H1 (cell line): Measurements from ENCODE around the gene DNAL1. TPM values are rescaled to one million over a fixed set of nuclear protein-coding genes. Genes with fewer than 3 reads are reported as not detected.
A peak's percentile ranks its signal among the peaks of the same experiment; 100 is the strongest.

Source experiments
- CTCF ChIA-PET: fragments of 300-600 bp; sonication (Branson Sonifier 250); formaldehyde crosslinking; loops from one replicate; lab custom pipeline; 2021; ENCODE audit not compliant: partially characterized antibody; lab: Charles Lee
- POLR2A ChIA-PET: fragments of 300-600 bp; sonication (Branson Sonifier 250); formaldehyde crosslinking; loops from one replicate; lab custom pipeline; 2021; ENCODE audit warnings: inconsistent platforms; ENCODE audit not compliant: partially characterized antibody; lab: Charles Lee
- DNase-seq, 2 experiments: peaks; one replicate each; pipeline versions ENCODE4 v3.0.0 to v3.0.0-alpha.2; 2010 to 2022; ENCODE audit warnings: low spot score in 2 of 2, low read depth in 1 of 2, mixed read lengths in 1 of 2
- FAIRE-seq: peaks from 2 replicates; lab custom pipeline; 2011; peaks lifted over from hg19 to GRCh38; lab: Jason Lieb, UNC
- H2AFZ ChIP-seq: 2 replicates; pipeline ENCODE4 v1.8.1; 2012; ENCODE audit warnings: low read length, inconsistent platforms
- H2AK5ac ChIP-seq: 2 replicates; pipeline ENCODE4 v1.6.1; 2013; ENCODE audit warnings: low read depth, low read length
- H2BK120ac ChIP-seq: replicated peaks from 2 replicates; pipeline ENCODE3; 2013; ENCODE audit warnings: low read depth, low read length, inconsistent platforms
- H2BK12ac ChIP-seq: 2 replicates; pipeline ENCODE4 v1.6.1; 2013; ENCODE audit warnings: low read depth, low read length
- H2BK15ac ChIP-seq: 2 replicates; pipeline ENCODE4 v1.6.1; 2013; ENCODE audit warnings: low read length
- H2BK20ac ChIP-seq: 2 replicates; pipeline ENCODE4 v1.6.1; 2013; ENCODE audit warnings: low read length
- H2BK5ac ChIP-seq: 2 replicates; pipeline ENCODE4 v1.6.1; 2013; ENCODE audit warnings: low read depth, low read length
- H3K14ac ChIP-seq: 2 replicates; pipeline ENCODE4 v1.6.1; 2013; ENCODE audit warnings: inconsistent platforms; ENCODE audit not compliant: insufficient read length
- H3K18ac ChIP-seq: 2 replicates; pipeline ENCODE4 v1.6.1; 2013; ENCODE audit warnings: low read length; ENCODE audit errors: extremely low read depth
- H3K23ac ChIP-seq: 2 replicates; pipeline ENCODE4 v1.6.1; 2013; ENCODE audit warnings: inconsistent platforms; ENCODE audit not compliant: insufficient read length
- H3K23me2 ChIP-seq: 2 replicates; pipeline ENCODE4 v1.6.1; 2013; ENCODE audit warnings: low read depth, low read length
- H3K27ac ChIP-seq: 2 replicates; pipeline ENCODE4 v1.6.1; 2011; ENCODE audit warnings: low read depth, low read length, inconsistent platforms
- H3K27me3 ChIP-seq, 4 experiments: replicated peaks in 1 of 4; 1 replicate in 1 of 4; 2 replicates in 3 of 4; pipeline versions ENCODE4 v1.6.1 to v1.8.1; 2011 to 2013; ENCODE audit warnings: low read length in 3 of 4, mild to moderate bottlenecking in 3 of 4, inconsistent platforms in 2 of 4, mixed read lengths in 2 of 4, moderate library complexity in 1 of 4; ENCODE audit not compliant: control insufficient read depth in 3 of 4, insufficient read depth in 3 of 4; ENCODE audit errors: extremely low read depth in 1 of 4
- H3K36me3 ChIP-seq, 4 experiments: 2 replicates each; pipeline versions ENCODE4 v1.6.1 to v1.8.1; 2011 to 2013; ENCODE audit warnings: mild to moderate bottlenecking in 4 of 4, low read length in 3 of 4, moderate library complexity in 2 of 4, control low read depth in 1 of 4, inconsistent platforms in 1 of 4; ENCODE audit not compliant: insufficient read depth in 4 of 4, control insufficient read depth in 2 of 4
- H3K4ac ChIP-seq: replicated peaks from 2 replicates; pipeline ENCODE3; 2013; ENCODE audit warnings: low read length, low read depth, mixed read lengths, inconsistent platforms; ENCODE audit not compliant: insufficient read length
- H3K4me1 ChIP-seq, 4 experiments: replicated peaks in 1 of 4; 1 replicate in 1 of 4; 2 replicates in 3 of 4; pipeline versions ENCODE4 v1.6.1 to v1.8.1; 2011 to 2013; ENCODE audit warnings: low read length in 3 of 4, inconsistent platforms in 2 of 4, mixed read lengths in 1 of 4; ENCODE audit not compliant: insufficient read depth in 4 of 4, control insufficient read depth in 3 of 4
- H3K4me2 ChIP-seq, 2 experiments: 2 replicates each; pipeline versions ENCODE4 v1.6.1 to v1.8.1; 2011 to 2013; ENCODE audit warnings: low read depth in 2 of 2, low read length in 2 of 2, control low read depth in 1 of 2, inconsistent platforms in 1 of 2, mild to moderate bottlenecking in 1 of 2; ENCODE audit not compliant: insufficient read depth in 1 of 2
- H3K4me3 ChIP-seq, 4 experiments: fragments of 200-600, 300-600 bp in 1 of 4; sonication (generic), shearing (Covaris generic), sonication (Bioruptor Twin) in 1 of 4; 2 replicates each; pipeline versions ENCODE4 v1.5.1 to v1.8.1; 2011 to 2016; ENCODE audit warnings: low read length in 4 of 4, low read depth in 3 of 4, control low read depth in 2 of 4, inconsistent platforms in 2 of 4, mild to moderate bottlenecking in 2 of 4, mixed read lengths in 1 of 4, moderate library complexity in 1 of 4; ENCODE audit not compliant: insufficient read depth in 2 of 4; ENCODE audit errors: extremely low read depth in 1 of 4
- H3K56ac ChIP-seq: replicated peaks from 2 replicates; pipeline ENCODE3; 2013; ENCODE audit warnings: low read depth, mild to moderate bottlenecking, mixed read lengths, low read length, inconsistent platforms; ENCODE audit not compliant: insufficient read length
- H3K79me1 ChIP-seq: 2 replicates; pipeline ENCODE4 v1.6.1; 2013; ENCODE audit warnings: low read depth, low read length, control low read depth
- H3K79me2 ChIP-seq, 2 experiments: 2 replicates each; pipeline versions ENCODE4 v1.6.1 to v1.8.1; 2012 to 2013; ENCODE audit warnings: low read length in 2 of 2, mild to moderate bottlenecking in 2 of 2, inconsistent platforms in 1 of 2; ENCODE audit not compliant: insufficient read depth in 2 of 2, control insufficient read depth in 1 of 2
- H3K9ac ChIP-seq, 4 experiments: replicated peaks in 1 of 4; 1 replicate in 1 of 4; 2 replicates in 3 of 4; pipeline versions ENCODE4 v1.6.1 to v1.8.1; 2011 to 2013; ENCODE audit warnings: low read depth in 3 of 4, low read length in 3 of 4, control low read depth in 2 of 4, mild to moderate bottlenecking in 2 of 4, moderate library complexity in 2 of 4, inconsistent platforms in 1 of 4; ENCODE audit errors: extremely low read depth in 1 of 4
- H3K9me3 ChIP-seq, 2 experiments: 2 replicates each; pipeline versions ENCODE4 v1.6.1 to v1.8.1; 2012 to 2013; ENCODE audit warnings: mild to moderate bottlenecking in 2 of 2, moderate library complexity in 2 of 2, control low read depth in 1 of 2, inconsistent platforms in 1 of 2, low read depth in 1 of 2, low read length in 1 of 2, mixed read lengths in 1 of 2; ENCODE audit not compliant: insufficient read depth in 2 of 2
- H4K20me1 ChIP-seq, 2 experiments: replicated peaks in 1 of 2; 2 replicates each; pipeline versions ENCODE3 to v1.8.1; 2011 to 2013; ENCODE audit warnings: inconsistent platforms in 2 of 2, low read length in 2 of 2, mild to moderate bottlenecking in 1 of 2; ENCODE audit not compliant: insufficient read depth in 2 of 2, control insufficient read depth in 1 of 2
- H4K5ac ChIP-seq: 2 replicates; pipeline ENCODE4 v1.6.1; 2013; ENCODE audit warnings: low read length, low read depth, mixed read lengths, inconsistent platforms; ENCODE audit not compliant: insufficient read length
- H4K8ac ChIP-seq: 2 replicates; pipeline ENCODE4 v1.8.0; 2013; ENCODE audit warnings: mild to moderate bottlenecking, moderate library complexity, low read length, inconsistent platforms; ENCODE audit not compliant: insufficient read depth; ENCODE audit errors: extremely low read depth
- H4K91ac ChIP-seq: replicated peaks from 2 replicates; pipeline ENCODE3; 2013; ENCODE audit warnings: low read length, mixed read lengths, inconsistent platforms; ENCODE audit not compliant: insufficient read length
- ASH2L ChIP-seq: fragments of 200-600, 300-600 bp; sonication (generic); IDR thresholded peaks from one replicate; pipeline ENCODE4 v1.7.1; 2017; ENCODE audit warnings: low read length
- EGR1 ChIP-seq: IDR thresholded peaks from 2 replicates; pipeline ENCODE4 v1.6.1; 2011; ENCODE audit warnings: low read depth, low read length, borderline replicate concordance
- POU5F1 ChIP-seq: IDR thresholded peaks from 2 replicates; pipeline ENCODE4 v1.6.1; 2011; ENCODE audit warnings: low read depth, mild to moderate bottlenecking, low read length, moderate library complexity
- WGBS, 2 experiments: shearing (Covaris generic) in 1 of 2; methylation state at CpG; one replicate each; pipeline versions ENCODE4 v1.1.6 to v1.1.7; 2013 to 2015; ENCODE audit warnings: low lambda C conversion rate in 2 of 2, mixed read lengths in 2 of 2, inconsistent platforms in 1 of 2, low coverage in 1 of 2, missing lambda C conversion rate in 1 of 2; ENCODE audit not compliant: insufficient replicate concordance in 2 of 2, insufficient coverage in 1 of 2, insufficient read length in 1 of 2; ENCODE audit errors: extremely low coverage in 1 of 2, missing lambda C conversion rate in 1 of 2; 5-methylcytosine and 5-hydroxymethylcytosine counted together
- polyA plus RNA-seq, 7 experiments: library from polyadenylated mRNA; depleted of rRNA in 3 of 7; stranded (reverse) in 5 of 7; unstranded in 2 of 7; fragments of >200 nt in 5 of 7; fragments of 200-250 nt in 2 of 7; gene quantifications; 1 replicate in 5 of 7; 2 replicates in 1 of 7; 4 replicates in 1 of 7; pipeline versions ENCODE4 v1.2.1 to v1.2.3, GENCODE V29; 2011 to 2013; ENCODE audit warnings: missing spikeins in 2 of 7, mixed read lengths in 2 of 7
- total RNA-seq: library from RNA; stranded (reverse); fragmentation: NEBNext Ultra II Directional; extraction: Animal tissue kit (Norgen Biotek cat#: 25700); gene quantifications from 2 replicates; pipeline ENCODE4 v1.2.1, GENCODE V29; 2021

Gene DNAL1
- total and polyA plus RNA-seq, 2 of the 8 experiments (the other 6 are each of a cell fraction or from before 2014, with no cell fraction given): 2.8 to 16.8 TPM

DNA sequence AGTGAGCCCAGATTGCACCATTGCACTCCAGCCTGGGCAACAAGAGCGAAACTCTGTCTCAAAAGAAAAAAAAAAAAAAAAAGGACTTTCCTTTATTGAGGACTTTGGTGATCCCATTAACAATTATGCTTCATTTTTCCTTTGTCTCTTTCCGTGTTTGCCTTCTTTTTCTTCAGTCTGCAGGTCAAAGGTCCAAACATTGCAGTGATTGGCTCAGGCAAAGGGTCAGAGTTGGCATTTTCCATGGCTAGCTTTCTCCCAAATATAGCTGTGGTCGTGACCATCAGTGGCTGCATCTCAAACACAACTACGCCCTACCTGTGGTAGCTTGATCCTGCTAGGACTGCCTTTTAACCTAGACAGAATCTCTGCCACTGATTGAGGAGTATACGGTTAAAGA is 7.0 kb upstream of the DNAL1 start:
- Histone ChIP-seq H3K4me3 (no peak overlapping the region), H3K9ac (no peak overlapping the region), H2BK12ac (0 out of 2 replicates have a peak overlapping the region, but pooled peaks have one; percentile 1), H2BK120ac (no peak overlapping the region), H4K91ac (no peak overlapping the region), H3K27ac (no peak overlapping the region), H3K4me2 (no peak overlapping the region)
- TF ChIP-seq POU5F1 (no peak), EGR1 (no peak), ASH2L (no peak)
- TF ChIP-seq, all 59 proteins: peak for 0
- H3K23ac ChIP-seq: no peak overlapping the region
- ChIA-PET POLR2A (interaction anchor here (1.2 kb wide), 1 partner anchor 69 kb away, joined by 3 read pairs; the partner anchor contains the start of gene ACOT2), CTCF (interaction anchor here (0.6 to 1.9 kb wide), 5 partner anchors 18 to 403 kb away, joined by 3 to 8 read pairs (median 3); partner anchors contain the start of gene ACOT6)
- no peaks in the 10 kb centered on the region for H4K20me1 ChIP-seq
- H3K14ac ChIP-seq: no peak overlapping the region
- no peak overlapping the region for H2BK20ac ChIP-seq
- no peaks in the 10 kb centered on the region for H3K79me1 ChIP-seq
- FAIRE-seq (no peak), DNase-seq (no peak)
- no peaks in the 10 kb centered on the region for H3K36me3 ChIP-seq
- H2AFZ ChIP-seq: peak overlapping the region; percentile 92; the same call in 1 of the 2 replicates
- 80% methylated on average over 4 of the region's 5 CpGs; no CpG with 5 or more reads in 1 of the 2 experiments for WGBS, 2 experiments
- H3K9me3 ChIP-seq: no peaks in the 10 kb centered on the region
- no peaks in the 10 kb centered on the region; a peak in 1 of 7 replicates for H3K27me3 ChIP-seq
- no peak overlapping the region for H2AK5ac ChIP-seq
- no peak overlapping the region for H4K8ac ChIP-seq
- H3K4me1 ChIP-seq: peaks cover 0 to 5% (median 1%) of the 10 kb centered on the region in 4 experiments; a peak in 4 of 7 replicates
- H3K23me2 ChIP-seq: peaks cover 7% of the 10 kb centered on the region; the same call in 1 of the 2 replicates
- H2BK15ac ChIP-seq: no peak overlapping the region
- H2BK5ac ChIP-seq: no peak overlapping the region
- H3K4ac ChIP-seq: no peak overlapping the region
- no peaks in the 10 kb centered on the region for H3K79me2 ChIP-seq
- H4K5ac ChIP-seq: no peak overlapping the region
- H3K18ac ChIP-seq: no peak overlapping the region
- no peak overlapping the region for H3K56ac ChIP-seq
